Psoas muscle (tissue), 8 donors: Measurements from ENCODE around the gene SMYD3. TPM values are rescaled to one million over a fixed set of nuclear protein-coding genes. Genes with fewer than 3 reads are reported as not detected.
"Not testable (repeated sequence)": the region's sequence is repeated elsewhere in the genome, so short reads cannot be mapped to it uniquely, and the experiment has no call there.

Experiments used
- ATAC-seq, 4 donors: fragments of 200-7000 bp; cut with Tn5 transposase; one replicate each; pipeline ENCODE4 v1.9.1; 2020; ENCODE audit warnings: moderate library complexity in 3 of 4, mild to moderate bottlenecking in 2 of 4
- DNase-seq, 2 donors: peaks; one replicate each; pipeline ENCODE4 v3.0.0-alpha.2; 2020
- H3K27ac ChIP-seq: fragments of 200-600 bp; one replicate; pipeline ENCODE4 v1.8.0; 2022
- H3K27me3 ChIP-seq, 3 donors: fragments of 200-600 bp in 1 of 3; one replicate each; pipeline versions ENCODE4 v1.6.1 to v1.8.0; 2013 to 2022; ENCODE audit warnings: low read length in 2 of 3, mild to moderate bottlenecking in 2 of 3, moderate library complexity in 1 of 3; ENCODE audit not compliant: insufficient read depth in 3 of 3
- H3K36me3 ChIP-seq, 2 donors: fragments of 200-600 bp in 1 of 2; one replicate each; pipeline versions ENCODE4 v1.6.1 to v1.8.0; 2013 to 2022; ENCODE audit warnings: low read depth in 1 of 2, mild to moderate bottlenecking in 1 of 2, moderate library complexity in 1 of 2; ENCODE audit not compliant: insufficient read depth in 1 of 2
- H3K4me1 ChIP-seq: fragments of 200-600 bp; one replicate; pipeline ENCODE4 v1.8.0; 2022
- H3K4me3 ChIP-seq: fragments of 200-600 bp; one replicate; pipeline ENCODE4 v1.8.0; 2022; ENCODE audit warnings: mild to moderate bottlenecking
- H3K9me3 ChIP-seq: fragments of 200-600 bp; one replicate; pipeline ENCODE4 v1.8.0; 2022
- CTCF ChIP-seq: fragments of 200-600 bp; IDR thresholded peaks from one replicate; pipeline ENCODE4 v1.8.0; 2022; ENCODE audit warnings: antibody characterized with exemption
- WGBS, 3 donors: extraction: QIAGEN DNeasy Blood & Tissue Kit; methylation state at CpG; one replicate each; pipeline versions ENCODE4 v1.1.6 to v1.1.7; 2013; 5-methylcytosine and 5-hydroxymethylcytosine counted together
- intact Hi-C, 2 donors: fragments of 100-400 bp; cut with DNase I; formaldehyde crosslinking; loops; one replicate each; pipeline versions ENCODE4 v1.11.0 to v1.14.2; 2022
- polyA plus RNA-seq, 3 donors: library from polyadenylated mRNA; stranded (reverse); fragments of 200-250 nt; gene quantifications; one replicate each; pipeline ENCODE4 v1.2.3, GENCODE V29; 2013
- total RNA-seq, 4 donors: library from RNA; stranded (reverse); fragmentation: NEBNext Ultra II Directional in 2 of 4; extraction: Animal tissue kit (Norgen Biotek cat#: 25700) in 2 of 4; gene quantifications; one replicate each; pipeline versions ENCODE4 v1.2.1 to v1.2.4, GENCODE V29; 2021 to 2023
- donor health status: healthy with polysubstance abuse.
- donor health status: DM: no; HTN: no; CAD: no; lungs with moderate emphysema.
- donor health status: Bipolar disorder and iron deficiency.
- donor health status: healthy.
- donor health status: DM: yes; HTN: yes; CAD: no.
- donor health status: DM: no; HTN: no; CAD: no.
- donor health status: DM: no; HTN: no; CAD: no.
- donor health status: DM: yes; HTN: yes; CAD: no.

SMYD3 gene
- total and polyA plus RNA-seq, 7 donors = 2.9 to 6.4 (median 4.9) TPM

GRCh38 chr1:246335151-246335550 is 171.9 kb downstream of the SMYD3 start:
- no peak for ATAC-seq
- TF ChIP-seq CTCF = no peak
- WGBS, 3 donors = 89 to 98% (median 93%) methylated on average over 5 of the region's 5 CpGs

GRCh38 chr1:246333855-246334254 is 173.2 kb downstream of the SMYD3 start:
- Histone ChIP-seq H3K36me3 (no peaks in the 10 kb centered on the region), H3K4me1 (no peaks in the 10 kb centered on the region), H3K27me3 (no peaks in the 10 kb centered on the region), H3K4me3 (no peak overlapping the region), H3K27ac (no peak overlapping the region), H3K9me3 (no peaks in the 10 kb centered on the region)
- no peak for TF ChIP-seq CTCF
- DNase-seq = no peak
- ATAC-seq = no peak
- 93 to 95% (median 94%) methylated on average over 1 of the region's 1 CpG for WGBS, 3 donors
- intact Hi-C loops = no loop called here

More at GRCh38 chr1:246335151-246335550, 171.9 kb downstream of the SMYD3 start:
- Histone ChIP-seq H3K4me3 (no peak overlapping the region), H3K27me3 (no peaks in the 10 kb centered on the region), H3K4me1 (no peaks in the 10 kb centered on the region), H3K27ac (no peak overlapping the region), H3K9me3 (no peaks in the 10 kb centered on the region), H3K36me3 (no peaks in the 10 kb centered on the region)
- DNase-seq = no peak
- intact Hi-C loops = no loop called here

GRCh38 chr1:246332078-246332477 is 175.0 kb downstream of the SMYD3 start:
- no peaks in the 10 kb centered on the region for H3K36me3 ChIP-seq
- ATAC-seq (no peak), DNase-seq (no peak)
- intact Hi-C loops = no loop called here
- no peak overlapping the region for H3K4me3 ChIP-seq
- no peaks in the 10 kb centered on the region for H3K27me3 ChIP-seq
- no peak for TF ChIP-seq CTCF
- H3K9me3 ChIP-seq = no peaks in the 10 kb centered on the region
- WGBS, 3 donors = 89 to 92% (median 90%) methylated on average over 1 of the region's 1 CpG
- no peak overlapping the region for H3K27ac ChIP-seq
- no peaks in the 10 kb centered on the region for H3K4me1 ChIP-seq

- ATAC-seq (no peak), DNase-seq (no peak)
- intact Hi-C loops = no loop called here
- Histone ChIP-seq H3K36me3 (no peaks in the 10 kb centered on the region), H3K4me1 (no peaks in the 10 kb centered on the region), H3K9me3 (no peaks in the 10 kb centered on the region), H3K27ac (no peak overlapping the region), H3K4me3 (no peak overlapping the region), H3K27me3 (no peaks in the 10 kb centered on the region)
- no peak for TF ChIP-seq CTCF
- WGBS, 3 donors = 96 to 98% (median 97%) methylated on average over 4 of the region's 4 CpGs
Measured at GRCh38 chr1:246329900-246330299, 177.2 kb downstream of the SMYD3 start.

GRCh38 chr1:246329292-246329691 is 177.8 kb downstream of the SMYD3 start:
- H3K4me3 ChIP-seq, H3K4me1 ChIP-seq, DNase-seq, H3K36me3 ChIP-seq, ATAC-seq, H3K27me3 ChIP-seq, intact Hi-C loops, H3K9me3 ChIP-seq, H3K27ac ChIP-seq: not testable (repeated sequence)
- WGBS, 3 donors = no CpG with 5 or more reads among the region's 1 CpG
